Right lobe of liver (tissue), 6 donors: ENCODE data around the gene VSTM4. TPM values are rescaled to one million over a fixed set of nuclear protein-coding genes. Genes with fewer than 3 reads are reported as not detected.

Source experiments
- ATAC-seq, 4 donors: fragments of 200-7000 bp; cut with Tn5 transposase; one replicate each; pipeline ENCODE4 v1.9.1; 2020; ENCODE audit warnings: mild to moderate bottlenecking in 4 of 4, moderate library complexity in 4 of 4
- DNase-seq, 3 donors: peaks; one replicate each; pipeline ENCODE4 v3.0.0-alpha.2; 2020
- H3K27ac ChIP-seq, 3 donors: fragments of 200-600 bp; one replicate each; pipeline ENCODE4 v1.8.0; 2022
- H3K27me3 ChIP-seq, 2 donors: fragments of 200-600 bp; one replicate each; pipeline ENCODE4 v1.8.0; 2022
- H3K36me3 ChIP-seq, 4 donors: fragments of 200-600 bp; sonication (generic) in 1 of 4; one replicate each; pipeline versions ENCODE4 v1.5.1 to v1.8.0; 2017 to 2022; ENCODE audit warnings: control low read depth in 1 of 4
- H3K4me1 ChIP-seq, 4 donors: fragments of 200-600 bp; sonication (generic) in 1 of 4; one replicate each; pipeline versions ENCODE4 v1.5.1 to v1.8.0; 2017 to 2022; ENCODE audit warnings: control low read depth in 1 of 4
- H3K4me3 ChIP-seq, 3 donors: fragments of 200-600 bp; one replicate each; pipeline ENCODE4 v1.8.0; 2022
- H3K9me3 ChIP-seq, 4 donors: fragments of 200-600 bp; sonication (generic) in 1 of 4; one replicate each; pipeline versions ENCODE4 v1.5.1 to v1.8.0; 2017 to 2022; ENCODE audit warnings: control low read depth in 1 of 4
- POLR2A ChIP-seq: fragments of 450-650 bp; IDR thresholded peaks from one replicate; pipeline ENCODE4 v1.6.1; 2017; ENCODE audit warnings: antibody characterized with exemption, mild to moderate bottlenecking
- WGBS: methylation state at CpG from one replicate; pipeline ENCODE4 v1.1.6; 2018; ENCODE audit warnings: low coverage, low lambda C conversion rate; ENCODE audit not compliant: insufficient coverage; ENCODE audit errors: missing lambda C conversion rate; 5-methylcytosine and 5-hydroxymethylcytosine counted together
- intact Hi-C, 2 donors: fragments of 100-400 bp; cut with DNase I; formaldehyde crosslinking; loops; one replicate each; pipeline versions ENCODE4 v1.11.2 to v1.14.1; 2022
- total RNA-seq, 6 experiments: library from RNA; depleted of rRNA in 2 of 6; stranded (reverse); fragments of >200 nt in 2 of 6; fragmentation: NEBNext Ultra II Directional in 3 of 6; extraction: Animal tissue kit (Norgen Biotek cat#: 25700) in 3 of 6; gene quantifications; one replicate each; pipeline versions ENCODE4 v1.1.0 to v1.2.4, GENCODE V29; 2016 to 2023
- TF ChIP-seq, protein P1 (sequence below), 4 donors: fragments of 200-600 bp in 3 of 4; fragments of 450-650 bp in 1 of 4; IDR thresholded peaks; one replicate each; pipeline versions ENCODE4 v1.5.1 to v1.8.0; 2016 to 2022; ENCODE audit warnings: antibody characterized with exemption in 4 of 4, mild to moderate bottlenecking in 2 of 4
- donor health status: DM: no; HTN: yes; CAD: no.
- donor health status: DM: no; HTN: no; CAD: no.
- donor health status: DM: no; HTN: no; CAD: no.
- donor health status: DM: no; HTN: yes; CAD: no.
- donor health status: DM: no; HTN: yes; CAD: no.

VSTM4 gene
- total RNA-seq, 6 experiments from 2014 or later: 2.1 to 6.6 (median 3.1) TPM

DNA sequence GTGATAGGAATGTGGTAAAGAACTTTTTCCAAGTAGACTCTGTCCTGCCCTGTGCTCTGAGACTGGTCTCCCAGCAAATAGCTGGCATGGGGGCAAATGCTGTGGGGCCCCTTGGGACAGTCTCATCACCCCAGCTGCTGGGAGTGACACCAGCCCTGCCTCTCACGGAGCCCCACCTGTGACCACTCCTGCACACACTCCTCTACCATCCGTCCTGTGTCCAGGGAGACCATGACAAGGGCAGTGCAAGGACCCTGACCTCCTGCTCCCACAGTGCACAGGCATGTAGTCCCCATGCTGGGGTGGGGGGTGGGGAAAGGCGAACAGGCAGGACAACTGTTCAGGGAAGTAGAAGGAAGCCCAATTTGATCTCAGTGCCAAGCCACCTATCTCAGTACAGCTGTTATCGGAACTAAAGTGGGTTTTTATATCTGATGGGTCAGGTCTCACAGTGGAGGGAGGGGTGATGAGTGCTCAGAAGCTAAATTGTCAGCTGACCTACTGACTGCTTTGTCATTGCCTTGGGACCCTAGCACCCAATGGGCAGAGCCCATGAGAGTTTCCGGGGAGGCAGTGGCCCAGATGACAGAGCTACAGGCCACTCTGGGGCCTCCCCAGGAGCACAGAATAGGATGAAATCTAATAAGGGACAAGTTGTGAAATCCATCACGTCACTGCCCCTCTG lies 24.5 kb downstream of the VSTM4 start:
- H3K4me3 ChIP-seq: no peak overlapping the region
- no peaks in the 10 kb centered on the region for H3K4me1 ChIP-seq
- no peaks in the 10 kb centered on the region for H3K36me3 ChIP-seq
- WGBS: 64% methylated on average over 3 of the region's 6 CpGs
- ATAC-seq: no peak
- no peak for TF ChIP-seq POLR2A
- TF ChIP-seq, protein P1, sequence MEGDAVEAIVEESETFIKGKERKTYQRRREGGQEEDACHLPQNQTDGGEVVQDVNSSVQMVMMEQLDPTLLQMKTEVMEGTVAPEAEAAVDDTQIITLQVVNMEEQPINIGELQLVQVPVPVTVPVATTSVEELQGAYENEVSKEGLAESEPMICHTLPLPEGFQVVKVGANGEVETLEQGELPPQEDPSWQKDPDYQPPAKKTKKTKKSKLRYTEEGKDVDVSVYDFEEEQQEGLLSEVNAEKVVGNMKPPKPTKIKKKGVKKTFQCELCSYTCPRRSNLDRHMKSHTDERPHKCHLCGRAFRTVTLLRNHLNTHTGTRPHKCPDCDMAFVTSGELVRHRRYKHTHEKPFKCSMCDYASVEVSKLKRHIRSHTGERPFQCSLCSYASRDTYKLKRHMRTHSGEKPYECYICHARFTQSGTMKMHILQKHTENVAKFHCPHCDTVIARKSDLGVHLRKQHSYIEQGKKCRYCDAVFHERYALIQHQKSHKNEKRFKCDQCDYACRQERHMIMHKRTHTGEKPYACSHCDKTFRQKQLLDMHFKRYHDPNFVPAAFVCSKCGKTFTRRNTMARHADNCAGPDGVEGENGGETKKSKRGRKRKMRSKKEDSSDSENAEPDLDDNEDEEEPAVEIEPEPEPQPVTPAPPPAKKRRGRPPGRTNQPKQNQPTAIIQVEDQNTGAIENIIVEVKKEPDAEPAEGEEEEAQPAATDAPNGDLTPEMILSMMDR (IDR thresholded peaks at IDR 0.05): no peak
- no peak overlapping the region for H3K27ac ChIP-seq
- intact Hi-C loops: no loop called here
- H3K27me3 ChIP-seq: no peaks in the 10 kb centered on the region
- no peak for DNase-seq
- no peaks in the 10 kb centered on the region for H3K9me3 ChIP-seq

DNA sequence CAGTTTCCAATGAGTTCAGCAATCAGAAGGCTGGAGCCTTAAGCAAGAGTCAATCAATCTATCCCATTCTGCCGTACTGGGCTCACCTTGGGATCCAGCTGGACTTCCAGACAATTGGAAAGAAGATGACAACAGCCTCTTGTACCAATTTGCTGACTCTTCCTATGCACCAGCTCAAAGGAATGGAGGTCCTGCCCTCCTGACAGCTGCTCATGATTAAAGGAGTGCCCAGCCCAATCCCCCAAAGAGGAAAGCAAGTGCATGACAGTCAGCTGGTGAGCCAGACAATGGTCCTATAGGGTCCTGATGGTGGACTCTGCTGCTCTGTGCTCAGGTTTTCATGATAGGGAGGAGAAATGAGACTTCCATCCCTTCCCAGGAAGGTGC lies 25.1 kb downstream of the VSTM4 start:
- 63% methylated on average over 1 of the region's 1 CpG for WGBS
- intact Hi-C loops: no loop called here
- Histone ChIP-seq H3K27ac (no peak overlapping the region), H3K27me3 (no peaks in the 10 kb centered on the region), H3K36me3 (no peaks in the 10 kb centered on the region), H3K9me3 (no peaks in the 10 kb centered on the region), H3K4me1 (no peaks in the 10 kb centered on the region), H3K4me3 (no peak overlapping the region)
- ATAC-seq: no peak
- no peak for DNase-seq
- TF ChIP-seq, protein P1 (IDR thresholded peaks at IDR 0.05): no peak
- TF ChIP-seq POLR2A: no peak

DNA sequence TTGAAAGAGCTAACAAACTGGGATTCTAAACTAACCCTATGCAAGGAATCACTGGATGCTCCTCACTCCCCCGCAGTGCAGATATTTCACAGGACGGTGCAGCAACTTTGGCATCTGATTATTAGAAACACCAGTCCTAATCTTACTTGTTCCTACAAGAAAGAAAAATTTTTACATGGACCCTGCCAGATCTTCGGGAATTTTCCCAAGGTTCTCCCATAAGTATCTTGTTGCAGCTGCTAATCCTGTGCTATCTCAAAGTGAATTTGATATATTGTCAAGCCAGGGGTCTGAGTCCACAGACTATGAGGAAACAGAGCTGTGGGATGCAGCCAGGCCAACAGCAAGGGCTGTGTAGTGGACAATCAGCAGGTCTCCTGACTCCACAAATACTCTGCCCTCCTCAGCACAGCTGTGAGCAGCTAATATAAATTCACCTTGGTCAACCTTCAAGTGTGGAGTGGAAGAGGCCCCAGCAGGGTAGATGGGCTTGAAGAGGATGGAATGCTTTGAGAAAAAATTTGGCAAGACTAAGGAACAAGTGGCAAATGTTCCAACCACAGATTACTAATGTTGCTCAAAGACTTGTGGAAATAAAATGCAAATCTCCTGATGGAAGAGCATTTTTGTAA lies 25.6 kb downstream of the VSTM4 start:
- 87% methylated on average over 3 of the region's 3 CpGs for WGBS
- DNase-seq: no peak
- Histone ChIP-seq H3K27ac (no peak overlapping the region), H3K9me3 (no peaks in the 10 kb centered on the region), H3K4me1 (no peaks in the 10 kb centered on the region), H3K27me3 (no peaks in the 10 kb centered on the region), H3K4me3 (no peak overlapping the region), H3K36me3 (no peaks in the 10 kb centered on the region)
- no peak for ATAC-seq
- intact Hi-C loops: no loop called here
- no peak for TF ChIP-seq POLR2A
- TF ChIP-seq, protein P1 (IDR thresholded peaks at IDR 0.05): no peak

DNA sequence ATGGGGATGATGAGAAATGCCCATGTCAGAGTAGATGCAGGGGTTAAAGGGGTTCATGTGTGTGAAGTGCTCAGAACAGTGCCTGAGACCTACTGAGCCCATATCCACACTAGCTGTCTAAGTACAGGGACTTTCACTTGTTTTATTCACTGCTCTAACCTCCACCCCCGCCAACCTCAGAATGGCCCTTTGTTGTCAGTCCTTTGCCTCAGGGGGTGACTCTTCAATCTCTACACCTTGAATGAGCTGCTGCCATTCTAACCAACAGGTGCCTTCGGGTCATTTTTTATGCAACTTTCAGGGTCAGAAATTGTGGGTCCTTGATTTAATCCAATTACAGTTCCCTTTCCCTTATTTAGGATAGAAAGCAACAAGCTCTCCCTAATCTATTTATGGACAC lies 26.2 kb downstream of the VSTM4 start:
- Histone ChIP-seq H3K27me3 (no peaks in the 10 kb centered on the region), H3K4me3 (no peak overlapping the region), H3K36me3 (no peaks in the 10 kb centered on the region), H3K9me3 (no peaks in the 10 kb centered on the region), H3K4me1 (peaks cover 0 to 2% (median 0%) of the 10 kb centered on the region in 4 donors), H3K27ac (no peak overlapping the region)
- WGBS: 86% methylated on average over 2 of the region's 2 CpGs
- DNase-seq (no peak), ATAC-seq (no peak)
- intact Hi-C loops: no loop called here
- TF ChIP-seq, protein P1 (IDR thresholded peaks at IDR 0.05): no peak
- no peak for TF ChIP-seq POLR2A
